NOMO-1 (cell line): ENCODE measurements around the gene TEKT5.
A peak's percentile ranks its signal among the peaks of the same experiment; 100 is the strongest.

Source experiments
- DNase-seq, 2 experiments: peaks; one replicate each; lab custom pipeline; 2025; ENCODE audit not compliant: unreplicated experiment in 2 of 2; lab: John Stamatoyannopoulos, UW

Gene TEKT5

DNA sequence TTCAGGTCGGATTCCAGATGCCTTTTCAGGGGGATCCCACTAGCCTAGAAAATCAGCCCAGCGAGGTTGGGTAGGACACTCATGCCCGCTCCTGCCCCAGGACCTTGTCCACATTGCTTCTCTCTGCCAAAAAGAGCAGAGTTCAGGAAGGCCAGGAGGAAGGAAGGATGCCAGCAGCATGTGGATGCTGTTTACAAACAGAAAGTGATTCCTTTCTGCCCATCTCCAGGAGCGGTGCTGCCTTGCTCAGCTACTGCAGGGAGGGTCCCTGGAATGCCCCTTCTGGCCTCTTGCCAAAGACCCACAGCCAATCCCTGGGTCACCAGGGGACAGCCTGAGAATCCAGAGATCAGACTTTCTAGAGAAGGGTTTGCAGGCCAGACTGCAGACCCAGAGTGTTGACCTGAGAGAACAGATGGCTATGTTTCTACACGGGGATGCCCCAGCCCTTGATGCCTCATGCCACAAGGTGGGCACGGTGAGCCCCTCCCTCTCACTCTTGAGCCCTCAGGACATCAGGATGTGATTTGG lies 82.0 kb downstream of the TEKT5 start:
- no peak for DNase-seq

DNA sequence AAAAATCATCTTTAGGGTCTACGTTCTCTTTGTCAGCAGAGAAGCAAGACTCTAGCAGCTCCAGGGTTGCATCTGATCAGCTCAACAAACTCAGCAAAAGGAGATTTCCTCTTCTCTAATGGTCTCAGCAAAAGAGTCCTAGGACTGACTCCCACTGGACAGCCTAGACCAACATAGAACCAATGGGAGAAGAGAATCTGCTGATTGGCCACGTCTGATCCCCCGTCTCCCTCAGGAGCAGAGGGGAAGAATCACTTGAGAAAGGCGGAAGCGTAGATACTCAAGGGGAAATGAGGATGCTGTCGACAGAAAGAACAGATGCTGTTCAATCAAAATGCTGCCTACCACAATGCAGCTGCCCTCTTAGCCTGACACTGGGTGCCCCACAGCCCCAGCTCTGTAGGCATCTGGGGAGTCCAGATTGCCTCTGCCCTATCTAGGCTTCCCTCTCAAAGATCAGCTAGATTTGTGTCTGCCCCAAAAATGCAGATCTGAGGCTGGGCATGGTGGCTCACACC lies 82.8 kb downstream of the TEKT5 start:
- no peak for DNase-seq

DNA sequence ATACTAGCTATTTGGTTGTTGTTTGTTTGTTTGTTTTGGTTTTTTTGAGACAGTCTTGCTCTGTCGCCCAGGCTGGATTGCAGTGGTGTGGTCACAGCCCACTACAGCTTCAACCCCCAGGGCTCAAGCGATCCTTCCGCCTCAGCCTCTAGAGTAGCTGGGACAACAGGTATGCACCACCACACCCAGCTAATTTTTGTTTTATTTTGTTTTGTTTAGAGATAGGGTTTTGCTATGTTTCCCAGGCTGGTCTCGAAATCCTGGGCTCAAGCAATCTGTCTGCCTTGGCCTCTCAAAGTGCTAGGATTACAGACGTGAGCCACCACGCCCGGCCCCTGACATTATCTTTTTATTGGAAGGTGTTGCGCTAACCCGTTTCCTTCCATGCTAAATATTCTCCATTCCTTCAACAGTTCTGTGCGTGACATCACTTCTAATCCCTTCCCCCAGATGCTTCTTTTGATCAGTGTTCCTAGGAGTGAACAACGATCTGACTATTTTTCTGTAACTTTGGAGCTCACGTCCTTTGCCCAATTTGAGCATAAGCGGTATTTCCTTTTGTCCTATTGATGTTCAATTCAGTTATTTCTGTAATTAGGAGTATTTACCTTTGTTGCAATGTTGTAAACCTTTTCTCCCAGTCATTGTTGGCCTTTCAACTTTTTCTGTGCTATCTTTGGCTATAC lies 84.1 kb downstream of the TEKT5 start:
- DNase-seq: no peak

DNA sequence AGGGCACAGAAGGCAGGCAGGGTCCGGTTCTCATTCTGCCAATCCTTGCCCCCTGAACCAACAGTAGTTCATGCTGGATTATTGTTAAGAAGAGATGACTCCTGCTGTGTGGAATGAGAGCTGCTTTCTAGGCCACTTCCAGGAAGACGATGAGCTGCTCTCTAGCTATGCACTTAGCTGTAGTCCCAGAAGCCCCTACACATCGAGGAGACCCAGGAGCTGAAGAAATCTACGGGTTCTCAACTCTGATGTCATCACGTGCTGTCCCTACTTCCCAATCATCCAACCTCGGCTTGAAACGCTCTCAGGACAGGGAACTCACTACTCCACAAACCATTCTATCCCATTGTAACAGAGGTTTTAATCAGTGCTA lies 85.3 kb downstream of the TEKT5 start:
- DNase-seq: no peak

DNA sequence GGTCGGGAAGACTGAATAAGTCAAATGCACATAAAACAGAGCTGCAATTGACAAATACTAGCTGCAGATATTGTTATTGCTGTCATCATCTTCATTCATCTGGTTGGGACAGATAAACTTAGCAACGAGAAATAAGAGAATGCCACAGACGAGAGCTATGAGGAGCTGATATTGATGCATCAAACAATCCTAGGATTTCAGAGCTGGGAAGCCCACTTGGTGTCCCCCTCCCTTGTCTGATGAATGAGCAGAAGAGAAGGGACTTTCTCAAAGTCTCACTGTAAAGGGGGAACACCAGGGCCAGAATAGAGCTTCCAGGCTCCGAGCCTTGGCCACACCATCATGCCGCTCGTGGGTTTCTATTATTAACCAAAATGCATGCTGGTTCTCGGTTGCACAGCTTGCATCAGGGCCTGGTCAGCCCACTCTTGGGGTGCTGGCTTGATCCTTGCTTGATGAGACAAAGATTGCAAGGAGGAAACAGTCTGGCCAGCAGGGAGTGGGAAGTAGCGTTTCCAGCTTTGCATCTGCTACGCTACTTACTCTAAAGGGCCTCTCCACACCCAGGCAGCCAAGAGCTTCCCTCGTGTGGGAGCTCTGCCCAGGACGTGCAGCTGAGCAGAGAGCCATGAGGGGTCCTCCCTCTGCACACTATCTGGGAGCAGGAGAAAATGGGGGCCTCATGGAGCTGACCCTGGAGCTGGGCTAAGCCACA lies 85.9 kb downstream of the TEKT5 start:
- no peak for DNase-seq

DNA sequence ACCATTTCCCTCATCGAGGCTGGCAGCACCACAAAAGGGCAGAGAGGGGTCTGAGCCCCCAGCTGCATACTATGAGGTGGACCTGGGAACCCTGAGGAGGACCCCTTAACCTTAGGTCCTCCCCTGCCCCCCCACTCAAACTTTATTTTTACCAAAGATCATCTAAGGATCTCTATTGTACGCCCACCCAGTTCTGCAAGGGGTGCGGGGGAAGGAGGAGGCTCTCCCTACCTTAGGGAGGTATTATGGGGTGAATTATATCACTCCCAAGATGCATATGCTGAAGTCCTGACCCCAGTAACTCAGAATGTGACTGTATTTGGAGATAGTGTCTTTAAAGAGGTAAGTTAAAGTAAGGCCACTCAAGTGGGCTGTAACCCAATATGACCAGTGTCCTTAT lies 87.6 kb downstream of the TEKT5 start:
- no peak for DNase-seq

DNA sequence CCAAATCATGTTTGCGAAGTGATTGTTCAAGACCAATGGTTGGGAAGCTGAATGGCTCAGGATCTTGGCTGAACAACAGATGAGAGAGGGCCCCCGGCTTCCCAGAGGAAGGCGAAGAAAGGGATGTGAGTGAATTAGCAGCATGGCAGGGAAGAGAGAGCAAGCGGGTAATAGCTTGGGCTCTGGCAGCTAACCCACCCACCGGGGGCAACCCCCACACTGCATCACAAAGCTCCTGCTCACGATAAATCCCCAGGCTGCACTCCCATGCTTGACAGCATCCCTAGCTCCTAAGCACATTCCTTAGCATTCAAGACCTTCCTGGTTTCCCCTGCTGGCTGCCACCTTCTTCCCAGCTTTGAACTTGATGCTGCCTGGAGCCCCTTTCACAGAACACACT lies 88.1 kb downstream of the TEKT5 start:
- DNase-seq: no peak

DNA sequence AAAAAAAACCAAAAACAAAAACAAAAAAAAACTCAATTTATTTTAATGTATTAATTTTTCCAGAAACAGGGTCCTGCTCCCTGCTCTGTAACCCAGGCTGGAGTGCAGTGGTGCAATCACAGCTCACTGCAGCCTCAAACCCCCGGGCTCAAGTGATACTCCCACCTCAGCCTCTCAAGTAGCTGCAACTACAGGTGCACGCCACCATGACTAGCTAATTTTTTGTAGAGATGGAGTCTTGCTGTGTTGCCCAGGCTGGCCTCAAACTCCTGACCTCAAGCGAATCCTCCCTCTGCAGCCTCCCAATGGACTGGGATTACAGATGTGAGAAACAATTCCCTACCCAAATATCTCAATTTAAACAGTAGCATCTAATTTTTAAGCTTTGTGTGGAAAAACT lies 89.1 kb downstream of the TEKT5 start:
- no peak for DNase-seq

DNA sequence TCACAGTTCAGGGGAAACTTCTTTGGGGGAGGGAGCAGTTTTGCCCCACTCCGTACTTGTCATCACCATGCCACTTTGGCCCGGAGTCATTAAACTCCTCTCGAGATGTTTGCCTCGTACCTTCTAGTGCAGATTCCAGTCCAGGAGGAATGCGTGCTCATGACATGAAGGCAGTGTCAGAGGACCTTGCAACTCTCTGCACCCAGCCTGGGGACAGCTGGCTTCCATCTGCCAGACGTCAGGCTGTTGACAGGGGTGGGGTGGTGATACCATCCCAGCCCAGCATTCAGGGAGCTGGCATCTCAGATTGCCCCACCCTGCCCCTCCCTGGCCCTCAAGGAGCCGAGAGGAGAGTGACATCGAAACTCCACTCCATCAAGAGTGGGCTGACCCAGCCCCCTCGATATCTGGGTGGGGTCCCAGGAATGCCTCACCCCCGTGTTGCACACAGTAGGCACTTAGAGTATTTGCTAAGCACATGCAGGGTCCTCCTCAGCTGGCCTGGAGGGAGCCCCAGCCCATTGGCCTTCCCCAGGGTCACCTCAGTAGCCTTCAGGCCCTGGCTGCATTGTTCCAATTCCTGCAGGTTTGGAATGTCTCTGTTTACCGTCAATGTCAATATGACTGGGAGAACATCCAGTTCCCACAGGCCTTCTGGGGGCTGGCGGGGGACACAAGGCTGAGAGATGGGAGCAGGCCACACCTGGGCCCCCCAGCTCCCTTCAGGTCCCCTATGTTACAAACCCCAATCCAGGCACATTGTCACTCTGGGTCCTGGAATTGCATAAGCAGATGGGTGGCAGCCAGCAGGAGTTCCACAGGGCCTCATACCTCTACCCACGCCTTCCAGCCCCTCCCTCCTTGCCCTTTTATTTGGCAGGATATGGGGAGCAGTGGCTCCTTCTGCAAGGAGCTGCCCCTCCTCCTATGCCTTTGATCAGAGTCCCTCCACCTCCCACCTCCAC lies 93.0 kb downstream of the TEKT5 start:
- DNase-seq: no peak

DNA sequence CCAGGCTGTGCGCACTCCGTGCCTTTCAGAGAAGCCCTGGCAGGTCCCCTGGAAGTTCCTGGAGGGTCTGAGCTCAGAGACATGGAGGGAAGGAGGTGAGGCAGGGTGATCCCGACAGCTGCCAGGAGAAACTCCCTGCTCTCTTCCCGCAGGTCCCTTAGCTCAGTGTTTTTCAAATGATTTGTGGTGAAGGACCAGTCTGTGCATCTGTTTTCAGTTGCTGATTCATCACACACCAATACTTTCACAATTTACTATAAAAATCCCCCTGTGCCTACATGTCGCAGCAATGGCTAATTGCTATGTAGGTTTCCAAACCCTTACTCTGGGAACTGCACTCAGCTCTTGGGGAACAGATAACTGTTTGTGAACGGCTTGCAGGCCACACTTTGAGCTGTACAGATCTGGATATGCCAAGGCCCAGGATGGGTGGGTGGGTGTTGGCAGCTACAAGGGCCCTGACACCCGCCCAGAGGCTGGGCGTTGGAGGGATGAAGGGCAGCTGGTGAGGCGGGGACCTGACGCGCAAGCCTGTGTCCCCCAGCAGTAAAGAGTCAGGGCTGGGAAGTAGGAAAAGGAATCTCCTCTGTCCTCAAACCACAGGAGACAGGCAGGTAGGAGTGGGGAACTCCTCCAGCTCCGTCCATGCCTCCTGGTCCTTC lies 93.8 kb downstream of the TEKT5 start:
- DNase-seq: peak in 1 of 2 experiments; percentile 19

DNA sequence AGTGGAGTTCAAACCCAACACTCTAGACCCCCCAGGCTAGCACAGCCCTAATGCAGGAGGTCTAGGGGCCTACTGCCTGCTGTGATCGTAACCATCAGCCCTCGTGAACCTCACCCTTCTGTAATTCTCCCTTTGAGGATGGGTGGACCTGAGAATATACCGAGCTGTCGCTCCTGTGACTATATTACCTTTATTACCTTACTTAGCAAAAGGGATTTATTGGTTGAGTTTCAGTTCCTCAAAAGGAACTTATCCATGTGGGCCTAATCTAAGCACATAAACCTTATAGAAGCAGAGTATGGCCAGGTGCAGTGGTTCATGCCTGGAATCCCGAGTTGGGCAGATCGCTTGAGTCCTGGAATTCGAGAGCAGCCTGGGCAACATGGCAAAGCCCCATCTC lies 95.1 kb downstream of the TEKT5 start:
- DNase-seq: peak in 1 of 2 experiments; percentile 51

DNA sequence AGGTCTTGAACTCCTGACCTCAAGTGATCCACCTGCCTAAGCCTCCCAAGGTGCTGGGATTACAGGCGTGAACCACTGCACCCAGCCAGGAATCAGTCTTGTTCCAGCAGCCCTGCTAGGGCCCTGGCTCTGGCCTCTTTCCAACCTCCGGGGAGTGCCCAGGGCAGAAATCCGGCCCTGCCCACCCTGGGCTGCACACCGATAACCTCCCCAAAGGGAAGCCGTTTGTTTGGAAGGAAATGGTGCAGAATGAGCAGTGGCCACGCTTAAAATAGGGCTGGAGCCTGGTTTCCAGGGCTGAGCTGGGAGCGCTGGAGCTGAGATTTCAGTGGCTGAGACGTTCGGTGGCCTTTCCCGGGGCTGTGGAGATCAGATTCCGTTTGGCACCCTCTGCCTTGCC lies 96.6 kb downstream of the TEKT5 start:
- no peak for DNase-seq

DNA sequence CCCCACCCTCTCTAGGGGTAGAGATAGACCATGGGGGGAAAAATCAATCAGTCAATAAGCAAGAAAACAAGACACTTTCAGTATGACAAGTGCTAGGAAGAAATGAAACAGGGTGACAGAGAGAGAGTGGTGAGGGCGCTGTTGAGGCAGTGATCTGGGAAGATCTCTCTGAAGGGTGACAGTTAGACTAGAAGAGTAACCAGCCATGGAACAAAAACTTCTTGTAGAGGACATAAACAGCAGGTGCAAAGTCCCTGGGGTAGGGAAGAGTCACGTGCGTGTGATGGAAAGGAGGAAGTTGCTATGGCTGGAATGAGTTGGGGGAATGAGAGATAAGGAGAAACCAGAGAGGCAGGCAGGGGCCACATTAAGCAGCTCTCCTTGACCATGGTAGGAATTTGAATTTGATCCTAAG lies 97.5 kb downstream of the TEKT5 start:
- no peak for DNase-seq

DNA sequence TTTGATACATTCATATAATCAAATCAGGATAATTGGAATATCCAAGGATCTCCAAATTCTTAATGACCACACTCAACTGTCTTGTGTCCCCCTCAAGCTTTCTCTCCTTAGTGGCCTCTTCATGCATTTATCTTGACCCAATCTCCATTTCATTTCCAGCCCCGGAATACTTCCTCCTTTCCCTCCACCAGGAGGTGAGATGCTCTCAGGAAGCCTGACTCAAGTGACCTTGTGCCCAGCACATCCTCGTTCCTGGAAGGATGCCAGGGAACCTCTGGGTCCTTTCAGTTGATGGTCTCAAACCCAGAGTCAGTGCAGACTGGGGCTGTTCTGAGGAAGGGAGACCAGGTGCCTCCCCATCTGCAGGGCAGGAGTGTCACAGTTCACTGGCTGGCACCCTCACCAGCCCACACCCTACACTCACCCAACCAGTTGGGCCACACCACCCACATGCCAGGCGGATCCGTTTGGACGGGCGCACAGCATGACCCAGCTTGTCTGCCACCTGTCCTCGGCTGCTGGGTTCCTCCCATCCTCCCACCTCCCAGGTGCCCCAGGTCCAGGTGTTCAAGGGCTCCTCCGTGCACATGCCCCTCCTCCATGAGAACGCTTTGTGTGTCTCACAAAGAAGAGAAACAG lies 100.3 kb downstream of the TEKT5 start:
- no peak for DNase-seq

DNA sequence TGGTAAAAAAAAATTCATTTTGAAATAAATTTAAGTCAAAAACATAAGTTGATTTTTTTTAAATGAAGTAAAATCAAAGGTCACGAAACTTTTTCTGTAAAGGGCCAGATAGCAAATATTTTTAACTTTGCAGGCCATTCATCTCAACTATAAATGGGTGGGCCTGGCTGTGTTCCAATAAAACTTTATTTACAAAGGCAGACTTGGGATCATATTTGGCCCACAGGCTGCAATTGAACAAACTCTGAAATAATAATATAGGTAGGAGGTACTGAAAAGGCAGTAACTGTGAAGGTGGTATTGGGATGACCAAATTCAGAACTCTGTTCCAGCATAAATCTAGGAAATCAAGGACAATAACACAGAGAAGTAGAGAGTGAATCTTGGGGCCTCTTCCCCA lies 102.1 kb downstream of the TEKT5 start:
- DNase-seq: no peak

DNA sequence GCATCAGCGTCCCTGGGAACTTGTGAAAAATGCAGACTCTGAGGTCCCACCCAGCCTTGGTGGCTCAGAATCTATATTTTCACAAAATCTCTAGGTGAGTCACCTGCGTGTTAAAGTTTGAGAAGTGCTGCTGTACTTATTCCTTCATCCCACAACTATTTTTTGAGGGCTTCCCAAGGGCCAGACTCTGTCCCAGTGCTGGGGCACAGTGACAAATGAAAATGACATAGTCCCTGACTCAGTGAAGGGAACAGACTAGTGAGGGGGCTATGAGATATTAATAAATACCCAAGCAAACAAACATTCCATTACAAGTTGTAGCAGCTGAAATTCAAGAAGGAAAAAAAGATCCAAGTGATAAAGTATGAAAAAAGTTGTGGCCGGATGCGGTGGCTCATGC lies 104.4 kb downstream of the TEKT5 start:
- DNase-seq: no peak

DNA sequence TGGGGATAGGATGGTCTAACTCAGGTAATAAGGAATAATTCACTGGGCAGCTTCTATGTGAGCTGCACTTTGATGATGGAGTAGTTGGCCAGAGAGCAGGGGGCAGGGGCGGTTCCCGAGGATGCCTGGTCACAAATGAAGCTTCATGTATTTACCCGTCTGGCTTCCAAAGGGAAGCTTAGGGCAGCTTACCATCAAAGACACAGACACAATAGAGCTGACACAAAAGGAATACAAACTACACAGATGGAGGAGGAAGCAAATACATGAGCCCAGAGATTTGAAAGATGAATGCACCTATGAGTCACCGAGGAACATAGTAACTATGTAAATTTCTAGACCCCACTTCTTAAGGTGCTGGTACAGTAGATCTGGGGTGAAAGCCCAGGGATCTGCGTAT lies 105.6 kb downstream of the TEKT5 start:
- DNase-seq: no peak

DNA sequence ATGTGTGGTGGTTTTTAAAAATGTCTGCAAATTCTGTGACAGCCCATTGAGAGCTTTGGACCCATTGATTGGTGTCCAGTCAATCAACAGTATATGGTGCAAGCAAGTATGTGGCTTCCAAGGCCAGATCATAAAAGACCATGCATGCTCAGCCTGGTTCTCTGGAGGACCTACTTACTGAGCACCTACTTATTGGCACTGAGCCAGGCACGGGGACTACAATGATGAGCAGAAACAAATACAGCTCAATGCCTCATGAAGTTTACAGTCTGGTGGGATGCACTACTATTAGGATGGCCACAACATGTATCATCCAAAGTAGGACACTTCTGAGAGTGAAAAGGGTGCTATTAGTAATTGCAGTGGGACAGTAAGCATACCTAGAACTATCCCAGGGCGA lies 107.1 kb downstream of the TEKT5 start:
- DNase-seq: no peak

DNA sequence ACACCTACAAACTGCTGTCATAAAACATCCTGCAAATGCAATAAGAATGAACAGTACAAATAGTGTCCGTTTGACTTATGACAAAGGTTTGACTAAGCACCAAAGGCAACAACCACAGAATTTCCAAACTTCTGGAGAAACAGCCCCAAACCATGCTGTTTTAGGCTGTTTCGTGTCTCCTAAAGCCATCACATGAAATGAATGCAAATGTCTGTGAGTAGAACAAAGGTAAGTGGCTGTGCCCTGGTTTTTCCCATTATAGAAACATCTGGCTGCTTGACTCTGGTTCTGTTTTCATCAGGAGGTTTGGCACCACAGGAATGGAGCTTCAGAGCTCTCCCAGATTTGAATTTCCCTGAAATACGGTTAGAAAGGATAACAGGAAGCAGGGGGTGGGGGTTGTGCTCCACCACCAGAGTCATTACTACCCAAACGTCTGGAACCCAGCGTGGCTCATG lies 109.7 kb downstream of the TEKT5 start:
- DNase-seq: no peak

DNA sequence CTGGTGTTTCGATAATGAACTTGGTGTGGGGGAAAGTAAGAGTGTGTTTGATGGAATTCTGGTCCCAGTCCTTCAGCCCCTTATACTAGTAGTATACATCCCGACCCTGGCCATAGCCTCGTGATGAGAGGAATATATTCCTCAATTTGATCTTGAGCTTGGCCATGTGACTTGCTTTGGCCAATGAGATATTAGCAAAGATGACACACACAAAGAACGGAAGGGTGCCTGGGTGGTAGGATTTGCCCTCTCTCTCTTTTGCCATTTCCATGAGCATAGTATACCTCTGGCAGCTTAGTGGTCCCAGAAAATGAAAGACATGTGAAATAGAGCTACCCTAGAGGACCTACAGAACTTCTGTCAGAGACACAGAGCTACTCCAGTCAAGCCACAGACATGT lies 111.5 kb downstream of the TEKT5 start:
- no peak for DNase-seq
